GM18505 (cell line): ENCODE results near the gene MB21D2.
A peak's percentile ranks its signal among the peaks of the same experiment; 100 is the strongest.
"Not testable (repeated sequence)": the region's sequence is repeated elsewhere in the genome, so short reads cannot be mapped to it uniquely, and the experiment has no call there.

Experiments
- ATAC-seq: cut with Tn5 transposase; IDR thresholded peaks from one replicate; pipeline ENCODE4 v1.9.1; 2021; ENCODE audit not compliant: unreplicated experiment
- POLR2A ChIP-seq: IDR thresholded peaks from 4 replicates; pipeline ENCODE4 v1.6.1; 2011; ENCODE audit warnings: borderline replicate concordance; ENCODE audit not compliant: insufficient read depth, insufficient read length; ENCODE audit errors: extremely low read depth

MB21D2 gene, protein sequence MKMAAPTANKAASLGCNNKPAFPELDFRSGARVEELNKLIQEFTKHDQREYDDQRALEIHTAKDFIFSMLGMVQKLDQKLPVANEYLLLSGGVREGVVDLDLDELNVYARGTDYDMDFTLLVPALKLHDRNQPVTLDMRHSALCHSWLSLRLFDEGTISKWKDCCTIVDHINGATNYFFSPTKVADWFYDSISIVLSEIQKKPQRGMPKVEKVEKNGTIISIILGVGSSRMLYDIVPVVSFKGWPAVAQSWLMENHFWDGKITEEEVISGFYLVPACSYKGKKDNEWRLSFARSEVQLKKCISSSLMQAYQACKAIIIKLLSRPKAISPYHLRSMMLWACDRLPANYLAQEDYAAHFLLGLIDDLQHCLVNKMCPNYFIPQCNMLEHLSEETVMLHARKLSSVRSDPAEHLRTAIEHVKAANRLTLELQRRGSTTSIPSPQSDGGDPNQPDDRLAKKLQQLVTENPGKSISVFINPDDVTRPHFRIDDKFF

DNA sequence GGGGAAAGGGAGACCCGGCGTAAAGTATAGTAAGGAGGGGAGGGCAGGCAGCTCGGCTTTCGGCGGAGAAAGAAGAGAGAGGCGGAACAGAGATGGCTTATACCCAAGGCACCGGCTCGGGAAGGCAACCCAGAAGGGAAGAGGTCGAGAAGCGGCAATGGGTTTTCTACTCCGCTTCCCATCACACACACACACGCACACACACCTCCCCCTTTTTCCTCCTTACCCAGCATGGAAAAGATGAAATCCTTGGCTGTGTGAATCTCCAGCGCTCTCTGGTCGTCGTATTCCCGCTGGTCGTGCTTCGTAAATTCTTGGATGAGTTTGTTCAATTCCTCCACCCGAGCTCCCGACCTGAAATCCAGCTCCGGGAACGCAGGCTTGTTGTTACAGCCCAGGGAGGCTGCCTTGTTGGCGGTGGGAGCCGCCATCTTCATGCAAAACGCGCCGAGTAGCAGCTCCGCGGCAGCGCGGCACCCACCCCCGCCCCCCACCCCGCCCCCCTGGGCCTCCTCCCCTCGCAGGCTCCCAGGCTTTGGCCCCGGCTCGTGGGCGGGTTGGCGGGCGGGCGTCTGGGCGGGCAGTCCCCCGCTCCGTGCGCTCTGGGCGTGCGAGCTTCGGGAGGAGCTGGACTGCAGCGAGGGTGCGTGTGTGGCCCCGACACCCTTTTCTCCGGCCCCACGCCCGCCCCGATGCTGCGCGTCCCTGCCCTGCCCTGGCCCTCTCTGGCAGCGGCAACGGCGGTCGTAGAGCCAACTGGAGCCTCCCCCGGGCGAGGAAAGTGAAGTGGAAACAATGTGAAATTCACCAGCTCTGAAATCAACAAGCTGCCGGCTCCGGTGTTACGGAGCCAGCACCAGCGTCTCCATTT, at the start of gene MB21D2:
MB21D2 (minus strand) TSS at position 453 of the 871 bp plus-strand sequence; CDS start at position 437, 16 bp downstream.
- ATAC-seq: peak; percentile 51
- no peak for TF ChIP-seq POLR2A

DNA sequence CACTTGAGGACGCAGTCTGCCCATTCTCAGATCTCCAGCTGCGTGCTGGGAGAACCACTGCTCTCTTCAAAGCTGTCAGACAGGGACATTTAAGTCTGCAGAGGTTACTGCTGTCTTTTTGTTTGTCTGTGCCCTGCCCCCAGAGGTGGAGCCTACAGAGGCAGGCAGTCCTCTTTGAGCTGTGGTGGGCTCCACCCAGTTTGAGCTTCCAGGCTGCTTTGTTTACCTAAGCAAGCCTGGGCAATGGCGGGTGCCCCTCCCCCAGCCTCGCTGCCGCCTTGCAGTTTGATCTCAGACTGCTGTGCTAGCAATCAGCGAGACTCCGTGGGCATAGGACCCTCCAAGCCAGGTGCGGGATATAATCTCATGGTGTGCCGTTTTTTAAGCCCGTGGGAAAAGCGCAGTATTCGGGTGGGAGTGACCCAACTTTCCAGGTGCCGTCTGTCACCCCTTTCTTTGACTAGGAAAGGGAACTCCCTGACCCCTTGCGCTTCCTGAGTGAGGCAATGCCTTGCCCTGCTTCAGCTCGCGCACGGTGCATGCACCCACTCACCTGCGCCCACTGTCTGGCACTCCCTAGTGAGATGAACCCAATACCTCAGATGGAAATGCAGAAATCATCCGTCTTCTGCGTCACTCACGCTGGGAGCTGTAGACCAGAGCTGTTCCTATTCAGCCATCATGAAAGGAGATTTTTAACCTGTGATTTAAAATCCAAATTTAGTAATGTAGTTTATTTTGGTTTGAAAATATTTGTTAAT, 47.5 kb upstream of the MB21D2 start:
- not testable (repeated sequence) for ATAC-seq

DNA sequence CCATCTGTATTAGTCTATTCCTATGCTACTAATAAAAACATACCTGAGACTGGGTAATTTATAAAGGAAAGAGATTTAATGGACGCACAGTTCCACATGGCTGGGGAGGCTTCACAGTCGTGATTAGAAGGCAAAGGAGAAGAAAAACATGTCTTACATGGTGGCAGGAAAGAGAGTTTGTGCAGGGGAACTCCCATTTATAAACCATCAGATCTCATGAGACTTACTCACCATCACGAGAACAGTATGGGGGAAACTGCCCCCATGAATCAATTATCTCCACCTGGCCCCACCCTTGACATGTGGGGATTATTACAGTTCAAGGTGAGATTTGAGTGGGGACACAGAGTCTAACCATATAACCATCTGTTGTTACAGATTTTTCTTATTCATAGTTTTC, 42.1 kb upstream of the MB21D2 start:
- ATAC-seq: no peak
- TF ChIP-seq POLR2A: no peak

DNA sequence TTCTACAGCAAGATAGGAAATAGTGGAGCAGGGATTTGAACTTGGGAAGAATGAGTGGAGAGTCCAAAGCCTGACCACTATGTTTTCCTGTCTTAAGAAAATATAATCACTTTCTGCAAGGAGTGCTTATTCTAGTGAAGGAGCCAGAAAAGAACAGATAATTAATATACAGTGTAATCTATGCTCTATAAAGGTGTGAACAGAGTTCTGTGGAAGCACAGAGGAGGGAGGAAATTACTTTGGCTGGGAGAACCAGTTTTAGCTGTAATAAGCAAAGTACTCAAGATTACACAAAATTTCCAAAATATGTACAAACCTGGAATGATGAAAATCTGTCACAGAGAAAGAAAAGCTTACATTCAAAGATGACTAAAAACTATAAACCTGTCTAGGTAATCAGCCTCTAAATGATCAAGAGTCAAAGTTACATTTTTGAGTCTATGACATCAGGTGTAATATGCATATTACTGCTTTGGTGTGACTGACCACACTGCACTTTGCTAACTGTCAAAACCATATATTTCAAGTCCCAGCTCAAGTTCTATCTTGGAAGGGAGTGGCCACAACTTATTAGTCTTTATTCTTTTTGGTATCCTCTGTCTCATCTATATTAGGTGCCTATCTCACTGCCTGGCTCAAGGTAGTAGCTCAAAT, 40.7 kb upstream of the MB21D2 start:
- no peak for TF ChIP-seq POLR2A
- ATAC-seq: no peak

DNA sequence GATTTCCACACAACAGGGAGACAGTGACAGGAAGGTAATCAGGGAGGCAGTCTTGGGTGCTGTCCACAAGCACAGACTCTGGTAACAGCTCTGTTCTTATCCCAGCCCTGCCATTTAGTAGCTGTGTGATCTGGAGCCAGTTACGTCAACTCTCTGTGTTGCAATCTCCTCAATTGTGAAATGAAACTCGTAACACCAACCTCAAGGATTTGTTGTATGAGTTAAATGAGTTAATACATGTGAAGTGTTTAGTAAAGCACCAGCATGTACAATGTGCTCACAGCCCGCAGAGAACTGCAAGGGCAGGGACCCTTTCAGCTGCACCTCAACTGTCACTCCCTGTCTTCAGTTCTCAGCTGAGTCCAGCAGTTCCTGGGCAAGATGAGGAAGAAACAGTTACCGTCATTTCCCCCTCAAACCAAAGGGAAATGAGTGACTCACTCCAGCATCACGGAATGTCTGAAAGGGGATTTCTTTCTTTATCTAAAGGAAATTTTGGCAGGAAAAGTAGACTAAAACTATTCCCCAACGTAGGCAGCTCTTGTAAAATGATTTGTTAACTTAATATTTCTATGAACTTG, 39.9 kb upstream of the MB21D2 start:
- no peak for TF ChIP-seq POLR2A
- no peak for ATAC-seq

DNA sequence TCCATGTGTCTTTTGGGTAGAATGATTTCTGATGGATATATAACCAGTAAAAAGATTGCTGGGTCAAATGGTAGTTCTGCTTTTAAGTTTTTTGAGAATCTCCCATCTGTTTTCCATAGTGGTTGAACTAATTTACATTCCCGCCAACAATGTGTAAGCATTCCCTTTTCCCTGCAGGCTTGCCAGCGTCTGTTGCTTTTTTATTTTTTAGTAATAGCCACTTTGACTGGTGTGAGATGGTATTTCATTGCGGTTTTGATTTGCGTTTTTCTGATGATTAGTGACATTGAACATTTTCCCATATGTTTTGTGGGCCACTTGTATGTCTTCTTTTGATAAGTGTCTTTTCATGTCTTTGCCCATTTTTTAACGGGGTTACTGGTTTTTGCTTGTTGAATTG, 36.3 kb upstream of the MB21D2 start:
- TF ChIP-seq POLR2A: no peak
- no peak for ATAC-seq

DNA sequence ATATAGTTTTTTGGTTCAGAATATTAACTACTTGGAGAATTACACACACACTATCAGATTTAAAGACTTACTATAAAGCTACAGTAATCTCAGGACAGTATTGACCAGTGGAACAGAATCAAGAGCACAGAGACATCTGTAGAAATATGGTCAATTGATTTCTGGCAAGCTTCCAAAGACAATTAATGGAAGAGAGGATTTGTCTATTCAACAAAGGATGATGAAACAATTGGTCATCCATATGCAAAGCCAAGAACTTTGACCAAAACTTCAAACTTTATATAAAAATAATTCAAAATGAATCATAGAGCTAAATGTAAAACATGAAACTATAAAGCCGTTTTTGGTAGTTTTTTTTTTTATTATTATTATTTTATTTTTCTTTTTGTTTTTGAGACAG, 29.8 kb upstream of the MB21D2 start:
- ATAC-seq: no peak

DNA sequence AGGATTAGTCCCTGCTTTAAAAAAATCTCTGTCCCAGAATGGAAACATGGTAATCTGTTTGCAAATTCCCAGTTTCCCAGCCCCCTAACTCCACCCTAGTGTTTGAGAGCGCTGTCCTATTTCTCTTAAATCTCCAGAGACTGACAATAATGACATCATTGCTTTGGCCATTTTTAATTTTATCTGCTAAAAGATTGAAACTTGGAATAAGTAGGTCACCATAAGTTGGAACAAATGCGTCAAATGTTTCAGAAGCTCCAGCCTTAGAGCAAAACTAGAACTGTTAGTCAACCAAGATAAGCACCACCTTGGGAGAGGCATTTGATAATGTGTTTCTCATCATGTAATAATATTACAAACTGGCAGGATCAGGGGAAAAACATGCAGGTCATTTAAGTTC, 25.7 kb upstream of the MB21D2 start:
- ATAC-seq: no peak
- TF ChIP-seq POLR2A: no peak

More for the DNA sequence above, 29.8 kb upstream of the MB21D2 start:
- TF ChIP-seq POLR2A: no peak

DNA sequence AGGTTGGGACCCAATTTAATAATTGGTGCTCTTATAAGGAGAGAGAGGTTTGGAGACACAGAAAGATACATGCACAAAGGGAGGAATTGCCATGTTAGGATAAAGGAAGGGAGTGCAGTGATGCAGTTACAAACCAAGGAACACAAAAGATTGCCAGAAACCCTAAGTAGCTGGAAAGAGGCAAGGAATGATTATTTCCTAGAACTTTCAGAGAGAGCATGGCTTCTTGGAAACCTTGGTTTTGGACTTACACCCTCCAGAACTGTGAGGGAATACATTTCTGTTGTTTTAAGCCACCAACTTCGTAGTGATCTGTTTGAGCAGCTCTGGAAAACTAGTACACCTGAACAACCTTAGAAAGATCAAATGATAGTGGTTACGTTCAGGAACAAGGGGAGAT, 25.0 kb upstream of the MB21D2 start:
- TF ChIP-seq POLR2A: no peak
- no peak for ATAC-seq

DNA sequence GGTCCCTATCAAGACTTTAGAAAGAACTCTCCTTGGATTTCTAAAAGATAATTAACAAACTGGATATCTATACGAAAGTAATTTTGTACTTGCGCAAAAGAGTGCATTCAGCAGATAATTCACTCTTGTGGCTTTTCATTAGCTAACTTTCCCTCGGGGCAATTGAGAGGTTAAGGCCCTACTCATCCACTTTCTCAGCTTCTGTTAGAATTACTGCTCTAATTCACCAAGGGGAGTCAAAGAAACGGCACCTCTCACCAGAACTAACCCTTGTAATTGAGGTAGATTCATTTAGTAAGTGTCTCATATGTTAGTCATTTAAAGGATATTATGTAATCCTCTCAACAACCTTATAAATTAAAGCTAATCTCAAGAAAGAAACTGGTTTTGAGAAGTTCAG, 22.5 kb upstream of the MB21D2 start:
- ATAC-seq: no peak
- TF ChIP-seq POLR2A: no peak

DNA sequence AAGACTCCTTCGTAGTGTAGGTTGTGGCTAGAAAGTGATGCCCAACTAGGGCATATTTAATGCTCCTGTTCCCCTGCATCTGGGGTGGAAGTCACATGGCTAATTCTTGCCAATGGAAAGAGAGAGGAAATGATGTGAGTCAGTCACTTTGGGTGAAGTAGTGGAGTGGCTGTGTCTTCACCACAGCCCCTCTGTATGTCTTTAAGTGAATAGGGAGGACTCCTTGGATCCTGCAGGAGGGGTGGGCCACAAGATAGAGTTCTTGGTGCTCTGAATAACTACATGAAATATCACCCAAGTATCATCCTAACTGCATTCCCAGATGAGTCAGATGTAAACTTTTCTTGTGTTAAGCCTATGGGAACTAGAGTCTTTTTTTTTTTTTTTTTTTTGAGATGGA, 17.8 kb upstream of the MB21D2 start:
- TF ChIP-seq POLR2A: no peak
- no peak for ATAC-seq

DNA sequence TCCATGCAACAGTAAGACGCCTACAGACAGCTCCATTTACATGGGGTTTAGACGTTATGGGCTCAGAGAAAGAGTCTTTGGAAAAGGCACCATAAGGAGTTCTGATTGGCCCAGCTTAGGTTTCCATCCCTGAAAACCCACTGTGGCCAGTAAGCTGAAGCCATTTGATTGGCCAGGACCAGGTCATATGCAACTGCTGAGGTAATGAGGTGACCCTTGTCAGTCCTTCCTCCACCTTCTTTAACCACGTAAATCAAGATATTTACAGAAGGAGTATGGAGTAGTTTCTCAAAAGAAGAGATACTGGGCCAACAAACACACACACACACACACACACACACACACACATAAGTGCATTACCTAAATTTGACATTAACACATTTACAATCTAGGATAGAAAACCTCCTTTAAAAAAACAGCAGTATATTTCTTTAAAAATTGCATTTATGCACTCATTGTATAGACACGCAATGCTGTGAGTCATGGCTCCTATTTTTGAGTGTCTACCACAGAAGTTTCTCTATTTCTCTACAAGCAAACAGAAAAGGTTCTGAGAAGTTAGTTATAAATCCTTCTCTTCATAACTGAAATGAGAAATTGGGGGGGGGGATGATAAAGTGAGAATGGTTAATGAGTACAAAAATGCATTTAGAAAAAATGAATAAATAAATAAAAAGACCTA, 16.3 kb upstream of the MB21D2 start:
- ATAC-seq: no peak
- no peak for TF ChIP-seq POLR2A
